Measurements from ENCODE around the gene TTC28.
"Not testable (repeated sequence)": the region's sequence is repeated elsewhere in the genome, so short reads cannot be mapped to it uniquely, and the experiment has no call there.

TTC28 gene

GRCh38 chr22:28091486-28091885 lies 588.2 kb downstream of the TTC28 start:
- Histone ChIP-seq H3K9me3 (ENCODE audit: insufficient read depth, low read length) (no peaks in the 10 kb centered on the region), H3K36me3 (ENCODE audit: low read length) (no peaks in the 10 kb centered on the region), H3F3A (ENCODE audit: insufficient read depth) (no peaks in the 10 kb centered on the region), H3K9ac (ENCODE audit: low read length) (no peak overlapping the region), H3K27me3 (ENCODE audit: low read length) (no peaks in the 10 kb centered on the region), H3K79me2 (ENCODE audit: insufficient read depth, low read length) (no peaks in the 10 kb centered on the region), H3K4me2 (ENCODE audit: low read depth, low read length, poor library complexity, severe bottlenecking) (no peak overlapping the region), H3K4me3 (ENCODE audit: insufficient read depth, low read length, poor library complexity, severe bottlenecking) (no peak overlapping the region), H2AFZ (ENCODE audit: low read depth, low read length, severe bottlenecking) (no peak overlapping the region), H3K27ac (ENCODE audit: low read depth, low read length) (no peak overlapping the region), H3K9me2 (replicated peaks; ENCODE audit: insufficient read depth, low read length) (no peaks in the 10 kb centered on the region), H4K20me1 (ENCODE audit: low read depth, low read length) (no peaks in the 10 kb centered on the region)
- TF ChIP-seq EZH2phosphoT487 (conservative IDR thresholded peaks at IDR 0.05; ENCODE audit: low read length) = no peak
- no peak for TF ChIP-seq CTCF (IDR thresholded peaks at IDR 0.05; ENCODE audit: insufficient read depth, low read length, poor library complexity, severe bottlenecking)

- not testable (repeated sequence) for H3K27ac ChIP-seq (ENCODE audit: low read depth, low read length); H3K79me2 ChIP-seq (ENCODE audit: insufficient read depth, low read length); H4K20me1 ChIP-seq (ENCODE audit: low read depth, low read length); H2AFZ ChIP-seq (ENCODE audit: low read depth, low read length, severe bottlenecking); H3K9me2 ChIP-seq (replicated peaks; ENCODE audit: insufficient read depth, low read length); H3K36me3 ChIP-seq (ENCODE audit: low read length); H3K27me3 ChIP-seq (ENCODE audit: low read length); H3K9me3 ChIP-seq (ENCODE audit: insufficient read depth, low read length); H3K4me3 ChIP-seq (ENCODE audit: insufficient read depth, low read length, poor library complexity, severe bottlenecking); H3F3A ChIP-seq (ENCODE audit: insufficient read depth); H3K4me2 ChIP-seq (ENCODE audit: low read depth, low read length, poor library complexity, severe bottlenecking); H3K9ac ChIP-seq (ENCODE audit: low read length)
These were observed 590.1 kb downstream of the TTC28 start for GRCh38 chr22:28089541-28089940.

GRCh38 chr22:28077166-28077565 lies 602.5 kb downstream of the TTC28 start:
- H3K4me2 ChIP-seq (ENCODE audit: low read depth, low read length, poor library complexity, severe bottlenecking) = no peak overlapping the region
- TF ChIP-seq CTCF (IDR thresholded peaks at IDR 0.05; ENCODE audit: insufficient read depth, low read length, poor library complexity, severe bottlenecking) (no peak), EZH2phosphoT487 (conservative IDR thresholded peaks at IDR 0.05; ENCODE audit: low read length) (no peak)
- no peaks in the 10 kb centered on the region for H3K27me3 ChIP-seq (ENCODE audit: low read length)
- H3K79me2 ChIP-seq (ENCODE audit: insufficient read depth, low read length) = no peaks in the 10 kb centered on the region
- no peaks in the 10 kb centered on the region for H3K36me3 ChIP-seq (ENCODE audit: low read length)
- H3K9me3 ChIP-seq (ENCODE audit: insufficient read depth, low read length) = no peaks in the 10 kb centered on the region
- H3F3A ChIP-seq (ENCODE audit: insufficient read depth) = no peaks in the 10 kb centered on the region
- H4K20me1 ChIP-seq (ENCODE audit: low read depth, low read length) = no peaks in the 10 kb centered on the region
- H2AFZ ChIP-seq (ENCODE audit: low read depth, low read length, severe bottlenecking) = no peak overlapping the region
- H3K9ac ChIP-seq (ENCODE audit: low read length) = no peak overlapping the region
- H3K4me3 ChIP-seq (ENCODE audit: insufficient read depth, low read length, poor library complexity, severe bottlenecking) = no peak overlapping the region
- no peaks in the 10 kb centered on the region for H3K9me2 ChIP-seq (replicated peaks; ENCODE audit: insufficient read depth, low read length)
- no peak overlapping the region for H3K27ac ChIP-seq (ENCODE audit: low read depth, low read length)

GRCh38 chr22:28075358-28075981 lies 604.2 kb downstream of the TTC28 start:
- Histone ChIP-seq H3K36me3 (ENCODE audit: low read length) (no peaks in the 10 kb centered on the region), H3K79me2 (ENCODE audit: insufficient read depth, low read length) (no peaks in the 10 kb centered on the region), H3K4me3 (ENCODE audit: insufficient read depth, low read length, poor library complexity, severe bottlenecking) (no peak overlapping the region), H3K9me2 (replicated peaks; ENCODE audit: insufficient read depth, low read length) (no peaks in the 10 kb centered on the region), H3F3A (ENCODE audit: insufficient read depth) (no peaks in the 10 kb centered on the region), H4K20me1 (ENCODE audit: low read depth, low read length) (no peaks in the 10 kb centered on the region), H3K27me3 (ENCODE audit: low read length) (no peaks in the 10 kb centered on the region), H3K27ac (ENCODE audit: low read depth, low read length) (no peak overlapping the region), H3K4me2 (ENCODE audit: low read depth, low read length, poor library complexity, severe bottlenecking) (no peak overlapping the region), H3K9me3 (ENCODE audit: insufficient read depth, low read length) (no peaks in the 10 kb centered on the region), H3K9ac (ENCODE audit: low read length) (no peak overlapping the region), H2AFZ (ENCODE audit: low read depth, low read length, severe bottlenecking) (no peak overlapping the region)
- no peak for TF ChIP-seq EZH2phosphoT487 (conservative IDR thresholded peaks at IDR 0.05; ENCODE audit: low read length)
- TF ChIP-seq CTCF (IDR thresholded peaks at IDR 0.05; ENCODE audit: insufficient read depth, low read length, poor library complexity, severe bottlenecking) = no peak

All from SU-DHL-6 (cell line).